Stimulated activated CD4-positive, alpha-beta T cell treated with anti-CD3 and anti-CD28 coated beads, Interleukin-4, amount 100 ng/mL, for 4 hours (primary cell): ENCODE results near the gene RPL36.
A peak's percentile ranks its signal among the peaks of the same experiment; 100 is the strongest.

Experiments
- DNase-seq, 2 experiments: peaks; one replicate each; pipeline ENCODE4 v3.0.0-alpha.2; 2020

Gene RPL36

DNA sequence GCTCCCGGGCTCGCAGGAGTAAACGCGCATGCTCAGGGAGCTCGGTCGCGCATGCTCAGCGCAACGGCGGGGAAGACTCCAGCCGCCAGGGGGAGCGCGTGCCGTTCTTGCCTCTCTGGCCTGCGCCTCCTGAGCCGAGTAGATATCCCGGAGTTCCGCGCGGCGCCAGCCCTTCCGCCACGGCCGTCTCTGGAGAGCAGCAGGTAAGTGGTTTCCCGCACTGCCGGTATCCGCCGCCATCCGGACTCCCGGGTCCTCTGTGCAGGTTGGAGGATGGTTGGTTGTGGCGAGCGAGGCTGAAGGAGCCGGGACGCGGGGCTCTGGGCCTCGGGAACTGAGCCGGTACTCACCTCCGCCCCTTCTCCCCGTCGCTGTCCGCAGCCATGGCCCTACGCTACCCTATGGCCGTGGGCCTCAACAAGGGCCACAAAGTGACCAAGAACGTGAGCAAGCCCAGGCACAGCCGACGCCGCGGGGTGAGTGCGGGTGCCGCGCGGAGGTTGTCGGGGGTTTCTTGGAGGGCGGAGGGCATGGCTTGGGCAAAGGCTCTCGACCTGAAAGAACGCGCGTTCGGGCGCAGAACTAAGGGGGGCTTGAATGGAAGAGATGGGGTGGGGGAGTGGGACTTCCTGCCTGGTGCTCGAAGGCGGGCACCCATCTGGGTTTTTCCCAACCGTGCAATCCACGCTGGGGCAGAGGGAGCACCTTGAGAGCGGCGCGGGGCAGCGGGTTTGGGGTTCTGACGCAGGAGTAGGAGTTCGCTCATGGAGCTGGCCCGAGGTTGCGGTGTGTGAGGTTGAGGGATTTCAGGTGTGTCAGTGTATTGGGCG is at the start of gene RPL36:
Gene RPL36 (plus strand): TSS at position 171 of the 830 bp plus-strand sequence. CDS start 213 bp downstream, at position 384.
- peak; percentile 97 to 99 for DNase-seq

DNA sequence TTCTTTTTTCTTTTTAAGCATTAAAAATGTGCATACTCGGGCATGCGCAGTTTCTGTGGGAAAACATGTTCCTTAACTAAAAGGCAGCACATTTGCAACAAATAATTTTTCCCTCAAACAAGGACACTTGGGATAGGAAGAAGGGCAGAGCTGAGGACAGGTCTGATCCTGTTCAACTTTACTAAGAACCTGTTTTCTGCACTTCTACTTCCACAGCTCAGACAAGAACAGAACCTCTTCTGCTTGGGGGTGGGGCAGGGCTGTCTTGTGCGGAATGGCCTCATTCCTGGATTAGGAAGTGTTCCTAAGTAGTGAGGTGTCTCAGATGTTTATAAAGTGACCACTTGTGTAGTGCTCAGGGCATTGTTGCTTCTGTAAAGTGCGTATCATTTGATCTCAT is 48.9 kb upstream of the RPL36 start:
- DNase-seq: no peak

DNA sequence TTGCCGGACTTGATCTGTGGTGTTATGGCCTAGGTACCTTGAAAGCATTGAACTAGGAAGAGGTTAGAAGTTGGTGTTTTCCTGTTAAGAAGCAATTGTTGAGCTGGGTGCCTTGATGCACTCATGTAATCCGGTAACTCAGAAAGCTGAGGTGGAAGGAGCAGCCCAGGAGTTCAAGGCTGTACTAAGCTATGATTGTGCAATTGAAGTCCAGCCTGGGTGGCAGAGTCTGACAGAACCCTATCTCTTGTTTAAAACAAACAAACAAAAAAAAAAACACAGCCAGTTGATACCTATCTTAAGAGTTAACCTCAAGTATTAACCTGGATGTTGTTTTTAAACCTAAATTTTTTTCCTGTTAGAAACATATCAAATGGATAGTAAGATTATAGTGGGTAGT is 47.9 kb upstream of the RPL36 start:
- no peak for DNase-seq

DNA sequence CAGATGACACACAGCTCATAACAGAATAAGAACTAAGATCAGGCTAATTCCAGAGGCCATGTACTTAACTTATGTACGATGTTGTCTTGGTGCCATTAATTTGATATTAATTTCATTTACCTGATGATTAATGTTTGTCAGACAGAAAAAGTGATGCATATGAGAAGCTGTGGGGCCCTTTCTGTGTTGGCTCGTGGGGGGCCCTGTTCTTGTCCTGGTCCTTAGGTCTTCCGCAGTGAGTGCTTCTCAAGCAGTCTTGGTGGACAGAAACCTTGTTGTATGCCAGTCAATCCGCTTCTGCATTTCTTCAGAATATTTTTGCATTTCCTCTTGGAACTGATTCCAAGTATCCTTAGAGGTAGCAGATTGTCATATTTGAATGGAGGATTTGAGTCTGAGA is 47.0 kb upstream of the RPL36 start:
- DNase-seq: no peak

DNA sequence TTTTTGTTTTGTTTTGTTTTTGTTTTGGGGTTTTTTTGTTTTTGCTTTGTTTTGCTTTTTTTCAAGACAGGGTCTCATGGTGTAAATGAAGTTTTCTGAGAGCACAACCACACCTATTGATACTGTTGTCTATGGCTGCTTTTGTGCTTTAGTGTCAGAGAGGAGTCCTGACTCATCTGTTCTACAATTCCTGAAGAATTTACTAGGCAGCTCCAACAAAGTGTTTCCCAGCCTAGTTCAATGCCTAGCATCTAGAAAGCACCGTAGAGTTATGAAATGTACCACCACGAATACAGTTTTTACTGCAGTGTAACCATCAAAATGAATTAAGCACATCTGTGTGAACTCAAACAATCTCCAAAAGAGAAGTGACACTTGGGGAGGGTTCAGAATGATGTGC is 46.1 kb upstream of the RPL36 start:
- no peak for DNase-seq

DNA sequence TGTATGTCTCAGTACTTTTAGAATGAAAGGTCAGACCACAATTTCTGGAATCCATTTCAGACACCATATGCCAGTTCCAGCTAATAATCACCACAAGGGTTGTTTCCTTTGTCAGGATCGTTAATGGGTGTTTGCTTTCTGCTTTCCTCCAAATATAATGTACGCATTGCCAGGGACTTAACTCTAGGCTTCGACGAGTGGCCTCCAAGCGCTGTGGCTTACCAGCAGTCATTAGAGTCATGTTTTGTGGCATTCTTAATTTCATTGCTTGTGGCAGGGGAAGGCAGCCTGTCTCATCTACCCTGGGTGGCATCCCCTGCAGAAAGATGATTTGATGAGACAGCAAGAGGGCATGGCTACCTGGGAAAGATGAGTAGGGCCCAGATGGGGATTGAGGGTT is 44.7 kb upstream of the RPL36 start:
- no peak for DNase-seq

DNA sequence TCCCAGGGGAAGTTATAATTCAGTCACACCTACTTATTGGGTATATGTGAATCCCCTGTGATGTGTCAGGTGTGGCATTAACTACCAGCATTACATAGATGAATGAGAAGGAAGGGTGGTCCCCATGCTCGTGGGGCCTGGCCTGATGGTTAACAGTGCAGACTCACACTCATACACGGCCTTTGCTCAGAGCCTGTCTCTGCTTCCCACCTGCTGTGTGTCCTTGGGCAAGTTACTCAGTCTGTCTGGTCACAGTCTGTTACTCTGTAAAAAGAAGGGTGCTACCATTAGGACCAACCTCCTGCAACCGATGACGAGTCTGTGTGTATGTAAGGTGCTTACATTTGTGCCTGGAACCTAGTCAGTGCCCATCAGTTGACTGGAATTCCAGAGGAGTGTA is 43.4 kb upstream of the RPL36 start:
- DNase-seq: no peak

DNA sequence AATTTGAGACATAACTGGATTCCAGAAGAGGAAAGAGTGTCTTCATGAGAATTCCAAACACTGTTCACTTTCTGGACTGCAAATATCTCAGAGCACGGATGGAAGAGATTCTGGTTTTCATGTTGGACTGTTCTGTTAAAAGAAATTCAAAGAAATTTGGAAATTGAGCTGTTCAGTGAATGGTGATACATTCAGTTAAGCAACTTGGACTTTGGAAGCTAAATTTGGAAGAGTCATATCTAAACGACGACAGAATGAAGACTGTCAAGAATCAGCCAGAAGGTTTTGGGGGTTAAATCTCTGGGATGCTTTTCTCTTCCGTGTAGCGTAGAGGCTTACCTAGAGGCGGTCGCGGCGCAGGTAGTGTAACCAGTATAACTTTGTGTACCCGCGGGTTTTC is 41.6 kb upstream of the RPL36 start:
- DNase-seq: no peak

DNA sequence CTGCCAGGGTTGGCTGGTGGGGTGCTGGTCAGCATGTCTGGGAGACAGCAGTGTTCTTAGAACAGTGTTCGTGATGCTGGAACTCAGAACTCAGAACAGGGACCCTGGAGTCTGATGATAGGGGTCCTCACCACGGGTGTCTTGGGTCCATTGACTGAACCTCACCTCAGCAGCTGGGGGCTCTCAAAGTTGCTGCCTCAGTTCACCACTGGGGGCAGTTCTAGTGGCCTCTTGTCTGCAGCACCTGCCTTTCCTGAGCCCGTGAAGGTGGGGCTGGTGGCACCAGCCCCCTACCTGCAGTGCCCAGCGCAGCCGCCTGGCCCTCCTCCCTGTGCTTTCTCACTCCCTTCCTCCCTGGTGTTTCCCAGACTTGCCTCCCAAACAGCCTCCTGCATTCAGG is 38.7 kb upstream of the RPL36 start:
- no peak for DNase-seq

DNA sequence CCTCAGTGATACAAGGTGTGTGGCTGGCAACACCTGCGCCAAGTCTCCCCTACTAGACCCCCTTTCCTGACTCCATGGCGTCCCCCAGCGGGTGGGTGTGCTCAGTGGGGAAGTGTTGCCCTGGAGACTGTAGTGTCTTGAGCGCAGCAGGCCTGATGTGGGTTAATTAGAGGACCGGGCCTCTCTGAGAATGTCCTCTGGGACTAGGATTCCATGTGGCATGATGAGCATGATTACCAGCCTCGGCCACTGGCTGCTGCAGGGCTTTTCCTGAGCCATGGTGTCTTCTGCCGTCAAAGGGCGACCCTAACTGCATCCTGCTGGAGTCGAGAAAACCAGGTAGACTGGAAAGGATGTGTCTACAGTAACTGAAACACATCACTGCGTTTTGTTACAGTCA is 37.8 kb upstream of the RPL36 start:
- DNase-seq: no peak

DNA sequence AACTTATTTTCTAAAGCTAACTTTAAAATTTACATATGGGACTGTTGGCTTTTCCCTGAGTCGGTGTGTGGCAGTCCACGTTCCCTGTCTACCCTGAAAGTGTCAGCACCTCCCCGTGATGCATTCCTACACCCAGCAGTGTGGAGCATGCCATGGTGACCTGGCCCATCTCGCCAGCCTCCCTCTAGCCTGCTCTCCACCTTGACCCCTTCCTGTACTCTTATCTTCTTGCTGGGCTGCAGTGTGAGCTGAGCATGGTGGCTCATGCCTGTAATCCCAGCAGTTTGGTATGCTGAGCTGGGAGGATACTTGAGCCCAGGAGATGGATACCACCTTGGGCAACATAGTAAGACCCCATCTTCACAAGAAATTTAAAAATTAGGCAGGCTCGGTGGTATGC is 35.2 kb upstream of the RPL36 start:
- DNase-seq: no peak

DNA sequence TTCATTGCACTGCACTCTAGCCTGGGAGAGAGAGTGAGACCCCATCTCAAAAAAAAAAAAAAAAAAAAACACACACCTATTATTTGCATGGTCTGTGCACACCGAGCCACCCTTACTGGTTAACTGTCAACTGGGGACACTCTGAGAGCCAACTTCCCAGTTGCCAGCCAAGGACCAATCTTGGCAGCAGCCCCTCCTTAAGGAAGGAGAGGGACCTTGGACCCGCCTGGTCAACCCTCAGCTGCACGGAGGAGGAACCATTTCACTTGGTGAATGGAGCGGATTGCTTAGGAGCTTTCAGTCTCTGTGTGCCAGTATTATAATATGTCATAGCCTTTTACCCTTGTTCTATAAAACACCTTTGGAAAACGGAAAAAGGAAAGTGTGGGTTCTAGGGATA is 34.7 kb upstream of the RPL36 start:
- DNase-seq: no peak

DNA sequence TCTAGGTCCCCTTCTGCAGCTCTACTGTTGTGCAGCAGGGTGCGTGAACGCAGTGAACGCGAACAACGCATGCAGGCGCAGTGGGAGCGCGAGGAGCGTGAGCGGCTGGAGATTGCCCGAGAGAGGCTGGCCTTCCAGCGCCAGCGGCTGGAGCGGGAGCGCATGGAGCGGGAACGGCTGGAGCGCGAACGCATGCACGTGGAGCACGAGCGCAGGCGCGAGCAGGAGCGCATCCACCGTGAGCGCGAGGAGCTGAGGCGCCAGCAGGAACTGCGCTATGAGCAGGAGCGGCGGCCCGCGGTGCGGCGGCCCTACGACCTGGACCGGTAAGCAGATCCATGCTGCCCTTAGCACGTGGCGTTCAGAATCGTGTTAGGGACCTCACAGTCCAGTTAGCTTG is 28.6 kb upstream of the RPL36 start:
- no peak for DNase-seq

DNA sequence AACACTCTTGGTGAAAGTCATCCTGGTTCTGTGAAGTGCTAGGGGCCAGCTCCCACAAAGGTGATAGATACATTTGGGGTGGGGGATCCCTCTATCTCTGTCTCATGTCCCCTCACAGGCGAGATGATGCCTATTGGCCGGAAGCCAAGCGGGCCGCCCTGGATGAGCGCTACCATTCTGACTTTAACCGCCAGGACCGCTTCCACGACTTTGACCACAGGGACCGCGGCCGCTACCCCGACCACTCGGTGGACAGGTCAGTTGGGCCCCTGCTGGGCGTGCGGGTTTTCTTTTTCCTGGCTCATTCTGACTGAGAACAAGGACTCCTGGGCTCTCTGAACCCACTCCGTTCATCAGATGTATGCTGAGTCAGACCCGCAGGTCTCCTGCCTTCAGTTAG is 26.2 kb upstream of the RPL36 start:
- no peak for DNase-seq

DNA sequence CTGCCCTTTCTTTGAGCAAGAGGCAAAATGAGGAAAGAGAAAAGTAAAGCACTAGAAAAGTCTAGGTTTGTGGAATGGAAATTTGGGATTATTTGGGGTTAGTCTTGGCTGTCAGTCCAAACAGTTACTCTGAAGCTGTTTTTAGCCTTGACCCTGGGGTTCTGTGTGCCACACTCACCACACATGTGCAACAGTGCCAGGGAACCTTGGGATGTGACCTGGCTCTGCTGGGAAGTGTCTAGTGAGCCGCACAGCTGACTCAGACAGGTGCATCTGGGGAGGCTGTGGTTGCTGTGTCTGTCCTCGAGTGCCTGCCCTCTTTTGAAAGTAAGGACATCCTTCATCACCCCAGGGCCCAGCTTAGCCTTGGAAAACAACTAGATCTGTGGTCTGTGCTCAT is 25.6 kb upstream of the RPL36 start:
- DNase-seq: no peak

DNA sequence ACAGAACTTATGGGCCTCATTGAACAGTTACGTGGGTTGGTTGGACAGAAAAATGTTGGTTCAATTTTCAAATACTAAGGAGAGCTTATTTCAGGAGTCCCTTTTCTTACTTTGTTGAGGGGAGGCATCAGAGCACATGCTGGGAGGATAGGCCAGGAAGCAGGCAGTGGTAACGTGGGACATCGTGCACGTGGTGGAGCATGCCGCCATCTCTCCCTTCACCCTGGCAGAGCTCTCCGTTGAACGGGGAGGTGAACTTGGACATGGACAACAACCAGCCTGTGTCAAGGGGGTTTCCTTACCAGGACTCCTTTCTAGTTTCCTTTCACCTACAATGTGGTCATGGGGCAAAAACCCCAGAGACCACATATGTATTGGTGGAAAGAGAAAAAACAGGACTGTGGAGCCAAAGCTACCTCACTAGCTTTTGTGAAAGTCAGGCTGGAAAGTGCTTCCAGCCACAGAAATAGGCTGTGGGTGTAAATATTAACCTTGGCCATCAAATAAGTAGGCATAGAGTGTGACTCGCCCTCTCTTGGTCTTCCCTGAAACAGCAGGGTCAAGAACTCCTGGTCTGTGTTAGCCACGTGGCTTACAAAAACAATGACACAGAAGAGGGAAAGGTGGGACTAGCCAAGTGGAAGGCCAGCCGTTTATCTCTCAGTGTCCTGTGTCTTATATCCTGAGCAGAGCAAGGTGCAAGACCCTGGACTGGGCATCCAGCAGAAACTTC is 24.1 kb upstream of the RPL36 start:
- DNase-seq: no peak

DNA sequence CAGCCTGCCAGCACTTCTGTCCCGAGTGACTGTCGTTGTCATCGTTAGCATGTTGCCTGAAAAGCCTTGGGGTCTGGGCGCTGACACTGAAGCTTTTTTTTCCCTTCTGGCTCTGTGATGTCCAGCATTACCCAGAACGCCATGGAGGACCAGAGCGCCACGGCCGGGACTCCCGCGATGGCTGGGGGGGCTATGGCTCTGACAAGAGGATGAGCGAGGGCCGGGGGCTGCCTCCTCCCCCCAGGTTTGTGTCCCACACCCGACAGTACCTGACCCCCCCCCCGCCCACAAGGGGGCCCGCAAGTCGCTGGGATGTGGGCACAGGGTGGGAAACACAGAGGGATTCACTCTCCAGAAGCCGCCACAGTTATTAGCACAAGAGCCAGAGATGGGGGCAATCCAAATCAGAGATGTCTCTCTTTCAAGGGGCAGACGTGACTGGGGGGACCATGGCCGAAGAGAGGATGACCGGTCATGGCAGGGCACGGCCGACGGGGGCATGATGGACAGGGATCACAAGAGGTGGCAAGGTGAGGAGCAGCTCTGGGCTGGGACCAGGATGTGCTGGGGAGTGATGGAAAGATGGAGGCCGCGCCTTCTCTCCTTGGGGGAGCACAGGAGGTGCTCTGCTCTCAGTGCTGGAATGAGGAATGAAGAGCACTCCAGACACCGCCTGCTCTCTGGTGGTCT is 23.0 kb upstream of the RPL36 start:
- DNase-seq: no peak

DNA sequence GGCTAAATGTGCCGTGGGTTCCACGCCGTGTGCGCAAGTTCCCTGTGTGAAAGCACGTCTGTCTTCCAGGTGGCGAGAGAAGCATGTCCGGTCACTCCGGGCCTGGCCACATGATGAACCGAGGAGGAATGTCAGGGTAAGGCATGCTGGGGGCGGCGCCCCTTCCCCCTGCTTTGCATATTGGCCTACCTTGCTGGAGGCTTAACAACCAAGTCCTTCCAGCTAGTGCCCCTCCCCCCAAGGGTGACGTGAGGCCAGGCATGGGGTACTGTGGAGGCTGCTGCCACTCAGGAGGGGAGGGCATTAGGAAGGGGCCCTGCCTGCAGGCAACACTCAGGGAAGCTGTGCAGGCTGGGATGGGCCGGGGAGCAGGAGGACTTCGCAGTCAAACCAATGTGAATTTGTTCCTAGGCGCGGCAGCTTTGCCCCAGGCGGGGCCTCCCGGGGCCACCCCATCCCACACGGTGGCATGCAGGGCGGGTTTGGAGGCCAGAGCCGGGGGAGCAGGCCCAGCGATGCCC is 22.3 kb upstream of the RPL36 start:
- DNase-seq: no peak

DNA sequence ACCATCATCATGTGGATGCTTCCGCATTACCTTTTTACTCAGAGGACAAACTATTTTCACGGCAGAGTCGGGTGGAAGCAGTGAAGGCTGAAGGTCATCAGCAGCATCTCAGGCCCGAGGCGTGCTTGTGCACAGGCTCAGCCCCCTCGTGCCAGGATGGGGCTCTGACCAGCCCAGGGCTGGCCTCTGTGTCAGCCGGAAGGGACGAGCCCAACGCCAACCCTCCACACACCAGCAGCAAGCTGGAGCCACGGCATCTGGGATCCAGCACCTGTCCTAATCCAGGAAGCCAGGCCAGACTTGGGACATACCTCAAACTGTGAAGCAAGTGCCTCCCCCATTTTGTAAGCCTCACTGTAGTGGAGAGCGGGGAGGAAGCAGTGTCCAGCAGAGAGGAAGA is 20.9 kb upstream of the RPL36 start:
- DNase-seq: no peak

DNA sequence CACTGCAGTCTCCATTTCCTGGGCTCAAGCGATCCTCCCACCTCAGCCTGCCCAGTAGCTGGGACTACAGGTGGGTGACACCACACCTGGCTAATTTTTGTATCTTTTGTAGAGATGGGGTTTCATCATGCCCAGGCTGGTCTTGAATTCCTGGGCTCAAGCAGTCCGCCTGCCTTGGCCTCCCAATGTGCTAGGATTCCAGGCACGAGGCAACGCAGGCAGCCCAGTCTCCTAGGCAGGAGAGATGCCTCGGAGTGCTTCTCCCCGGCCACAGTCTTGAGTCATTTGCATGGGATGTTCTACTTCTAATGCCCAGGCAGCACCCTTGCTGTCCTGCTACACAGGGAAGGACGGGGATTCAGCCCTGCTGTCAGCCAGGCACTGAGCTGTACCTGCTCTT is 18.5 kb upstream of the RPL36 start:
- DNase-seq: no peak

DNA sequence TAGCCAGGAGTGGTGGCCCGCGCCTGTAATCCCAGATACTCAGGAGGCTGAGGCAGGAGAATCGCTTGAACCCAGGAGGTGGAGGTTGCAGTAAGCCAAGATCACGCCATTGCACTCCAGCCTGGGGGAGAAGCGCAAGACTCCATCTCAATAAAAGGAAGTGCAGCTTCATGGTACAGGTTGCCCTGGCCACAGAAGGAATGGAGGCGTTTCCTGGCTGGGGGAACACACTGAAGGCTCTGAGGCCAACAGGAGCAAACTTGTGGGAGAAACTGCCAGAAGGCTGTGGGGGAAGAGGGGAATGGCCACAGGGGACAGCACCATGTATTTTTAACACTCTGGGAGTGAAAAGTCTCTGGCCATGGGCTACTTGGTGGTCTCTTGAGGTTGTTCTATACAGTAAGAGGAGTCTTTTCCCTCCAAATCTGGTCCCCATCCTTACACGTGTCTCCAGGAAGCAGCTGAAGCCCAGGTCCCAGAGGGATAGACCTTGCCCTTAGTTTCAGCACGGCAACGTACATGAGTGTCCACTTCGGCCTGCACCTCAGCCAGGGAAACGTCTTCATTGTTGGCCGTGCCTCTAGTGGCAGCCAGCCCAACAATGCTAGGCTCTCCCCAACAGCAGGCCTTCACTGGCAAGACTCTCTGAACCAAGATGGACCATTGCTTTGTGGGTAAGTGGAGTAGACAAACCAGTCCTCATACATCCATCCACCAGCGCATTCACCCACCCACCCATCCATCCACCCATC is 17.2 kb upstream of the RPL36 start:
- no peak for DNase-seq

DNA sequence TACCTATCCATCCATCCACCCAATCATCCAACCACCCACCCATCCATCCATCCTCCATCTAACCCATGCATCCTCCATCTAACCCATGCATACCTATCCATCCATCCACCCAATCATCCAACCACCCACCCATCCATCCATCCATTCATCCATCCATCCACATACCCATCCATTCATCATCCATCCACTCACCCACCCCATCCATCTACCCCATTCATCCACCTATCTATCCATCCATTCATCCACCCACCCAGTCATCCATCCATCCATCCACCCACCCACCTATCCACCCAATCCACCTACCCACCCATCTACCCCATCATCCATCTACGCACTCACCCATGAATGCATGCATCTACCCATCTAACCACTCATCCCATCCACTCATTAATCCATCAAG is 16.3 kb upstream of the RPL36 start:
- no peak for DNase-seq

DNA sequence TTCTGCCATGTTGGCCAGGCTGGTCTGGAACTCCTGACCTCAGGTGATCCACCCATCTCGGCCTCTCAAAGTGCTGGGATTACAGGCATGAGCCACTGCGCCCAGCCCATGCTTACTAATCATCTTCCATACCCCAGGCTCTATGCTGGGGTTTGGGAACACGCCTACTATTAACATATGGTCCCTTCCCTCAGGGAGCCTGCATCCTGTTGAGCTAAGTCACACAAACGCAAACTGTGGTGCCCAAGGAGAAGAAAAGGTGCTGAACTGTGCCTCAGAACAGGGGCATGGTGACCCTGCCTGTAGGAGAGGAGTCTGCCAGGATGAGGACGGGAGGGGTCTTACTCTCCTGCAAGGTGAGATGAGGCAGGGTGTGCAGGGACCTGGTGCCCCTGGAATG is 15.4 kb upstream of the RPL36 start:
- DNase-seq: no peak
